Measurements from ENCODE around the gene EXT2.

GRCh38 chr11:44101098-44101497, 5.6 kb downstream of the EXT2 start:
- no peak for TF ChIP-seq CTCF (IDR thresholded peaks at IDR 0.05)
- no peak for TF ChIP-seq EZH2phosphoT487 (IDR thresholded peaks at IDR 0.05; ENCODE audit: borderline replicate concordance, low read depth)
- no peak for TF ChIP-seq ELF1 (IDR thresholded peaks at IDR 0.05)
- TF ChIP-seq, protein P1, sequence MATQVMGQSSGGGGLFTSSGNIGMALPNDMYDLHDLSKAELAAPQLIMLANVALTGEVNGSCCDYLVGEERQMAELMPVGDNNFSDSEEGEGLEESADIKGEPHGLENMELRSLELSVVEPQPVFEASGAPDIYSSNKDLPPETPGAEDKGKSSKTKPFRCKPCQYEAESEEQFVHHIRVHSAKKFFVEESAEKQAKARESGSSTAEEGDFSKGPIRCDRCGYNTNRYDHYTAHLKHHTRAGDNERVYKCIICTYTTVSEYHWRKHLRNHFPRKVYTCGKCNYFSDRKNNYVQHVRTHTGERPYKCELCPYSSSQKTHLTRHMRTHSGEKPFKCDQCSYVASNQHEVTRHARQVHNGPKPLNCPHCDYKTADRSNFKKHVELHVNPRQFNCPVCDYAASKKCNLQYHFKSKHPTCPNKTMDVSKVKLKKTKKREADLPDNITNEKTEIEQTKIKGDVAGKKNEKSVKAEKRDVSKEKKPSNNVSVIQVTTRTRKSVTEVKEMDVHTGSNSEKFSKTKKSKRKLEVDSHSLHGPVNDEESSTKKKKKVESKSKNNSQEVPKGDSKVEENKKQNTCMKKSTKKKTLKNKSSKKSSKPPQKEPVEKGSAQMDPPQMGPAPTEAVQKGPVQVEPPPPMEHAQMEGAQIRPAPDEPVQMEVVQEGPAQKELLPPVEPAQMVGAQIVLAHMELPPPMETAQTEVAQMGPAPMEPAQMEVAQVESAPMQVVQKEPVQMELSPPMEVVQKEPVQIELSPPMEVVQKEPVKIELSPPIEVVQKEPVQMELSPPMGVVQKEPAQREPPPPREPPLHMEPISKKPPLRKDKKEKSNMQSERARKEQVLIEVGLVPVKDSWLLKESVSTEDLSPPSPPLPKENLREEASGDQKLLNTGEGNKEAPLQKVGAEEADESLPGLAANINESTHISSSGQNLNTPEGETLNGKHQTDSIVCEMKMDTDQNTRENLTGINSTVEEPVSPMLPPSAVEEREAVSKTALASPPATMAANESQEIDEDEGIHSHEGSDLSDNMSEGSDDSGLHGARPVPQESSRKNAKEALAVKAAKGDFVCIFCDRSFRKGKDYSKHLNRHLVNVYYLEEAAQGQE (IDR thresholded peaks at IDR 0.05; ENCODE audit: low read depth, low read length), result no peak
- no peak for TF ChIP-seq RAD21 (IDR thresholded peaks at IDR 0.05; ENCODE audit: low read length)
- no peak for TF ChIP-seq RXRA (IDR thresholded peaks at IDR 0.05; ENCODE audit: borderline replicate concordance, low read depth)
- TF ChIP-seq GABPA (IDR thresholded peaks at IDR 0.05; ENCODE audit: low read depth), result no peak
- TF ChIP-seq, protein P2, sequence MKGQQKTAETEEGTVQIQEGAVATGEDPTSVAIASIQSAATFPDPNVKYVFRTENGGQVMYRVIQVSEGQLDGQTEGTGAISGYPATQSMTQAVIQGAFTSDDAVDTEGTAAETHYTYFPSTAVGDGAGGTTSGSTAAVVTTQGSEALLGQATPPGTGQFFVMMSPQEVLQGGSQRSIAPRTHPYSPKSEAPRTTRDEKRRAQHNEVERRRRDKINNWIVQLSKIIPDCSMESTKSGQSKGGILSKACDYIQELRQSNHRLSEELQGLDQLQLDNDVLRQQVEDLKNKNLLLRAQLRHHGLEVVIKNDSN (IDR thresholded peaks at IDR 0.05; ENCODE audit: borderline replicate concordance, low read depth), result no peak
